ENCODE measurements around the gene CCDC15. TPM values are rescaled to one million over a fixed set of nuclear protein-coding genes. Genes with fewer than 3 reads are reported as not detected.

The CCDC15 gene
- polyA plus RNA-seq, 2 donors: 0.69 to 0.87 TPM

DNA sequence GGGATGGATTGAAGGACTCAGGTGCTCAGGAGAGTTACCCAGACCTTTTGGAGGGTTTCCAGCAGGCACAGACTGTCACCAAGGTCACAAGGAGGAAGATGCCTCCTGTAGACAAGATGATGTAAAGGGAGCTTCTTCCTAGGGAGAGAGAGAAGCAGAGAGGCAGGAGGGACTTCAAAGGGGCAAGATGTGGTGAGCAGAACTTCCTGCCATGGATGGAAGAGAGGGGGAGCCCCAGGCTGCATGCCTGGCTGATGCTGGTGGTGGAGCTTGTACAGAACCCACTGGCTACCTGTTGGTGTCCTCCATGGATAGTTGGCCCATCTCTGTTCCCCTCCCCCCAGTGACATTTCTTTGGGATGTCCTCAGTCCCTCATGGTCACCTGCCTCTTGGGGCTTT is 30.7 kb upstream of the CCDC15 start:
- no peaks in the 10 kb centered on the region for H3K9me3 ChIP-seq (ENCODE audit: control insufficient read depth in 2 of 2, insufficient read depth in 1 of 2, low read depth in 1 of 2, low read length in 1 of 2)
- H3K4me3 ChIP-seq (ENCODE audit: low read depth in 1 of 2, low read length in 2 of 2): no peak overlapping the region
- no peaks in the 10 kb centered on the region for H3K4me1 ChIP-seq (ENCODE audit: control insufficient read depth in 2 of 2, insufficient read depth in 2 of 2, low read length in 1 of 2)
- no peaks in the 10 kb centered on the region for H3K27me3 ChIP-seq (ENCODE audit: control insufficient read depth in 1 of 2, insufficient read depth in 2 of 2, low read length in 2 of 2)
- H3K27ac ChIP-seq (ENCODE audit: low read depth in 2 of 2, low read length in 1 of 2): no peak overlapping the region
- no peaks in the 10 kb centered on the region for H3K36me3 ChIP-seq (ENCODE audit: control insufficient read depth in 2 of 2, insufficient read depth in 2 of 2, low read length in 1 of 2)

DNA sequence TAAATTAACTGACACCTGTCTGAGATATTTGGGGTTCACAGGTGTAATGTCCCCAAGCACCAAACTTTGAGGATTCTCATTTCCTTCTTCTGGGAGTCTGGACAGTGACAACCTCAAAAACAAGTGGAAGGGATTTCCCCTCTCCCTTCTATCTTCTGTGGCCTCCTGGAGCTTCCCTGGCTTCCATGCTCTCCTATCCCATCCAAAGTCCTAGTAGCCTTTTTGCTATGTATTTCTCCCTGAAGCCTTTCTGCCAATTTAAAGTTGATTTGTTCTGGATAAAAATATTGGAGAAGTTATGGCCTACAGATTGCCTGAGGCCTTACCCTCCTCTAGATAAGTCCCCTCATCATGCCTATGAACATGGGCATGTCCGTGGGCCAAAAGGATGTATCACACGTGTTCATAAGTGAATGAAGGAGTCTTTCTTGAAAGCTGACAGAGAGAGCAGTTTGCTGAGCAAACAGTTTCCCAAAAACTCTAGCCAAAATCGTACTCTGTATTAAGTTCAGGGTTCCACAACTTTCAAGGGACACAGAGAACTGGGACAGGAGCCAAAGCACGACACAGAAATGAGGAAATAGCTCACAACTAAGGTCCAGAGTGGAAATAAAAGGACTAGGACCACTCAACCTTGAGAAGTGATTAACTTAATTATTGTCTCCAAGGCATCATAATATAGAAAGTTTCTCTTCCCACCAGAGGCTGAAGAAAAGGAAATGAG is 24.9 kb upstream of the CCDC15 start:
- no peaks in the 10 kb centered on the region for H3K9me3 ChIP-seq (ENCODE audit: control insufficient read depth in 2 of 2, insufficient read depth in 1 of 2, low read depth in 1 of 2, low read length in 1 of 2)
- no peaks in the 10 kb centered on the region for H3K27me3 ChIP-seq (ENCODE audit: control insufficient read depth in 1 of 2, insufficient read depth in 2 of 2, low read length in 2 of 2)
- H3K4me3 ChIP-seq (ENCODE audit: low read depth in 1 of 2, low read length in 2 of 2): no peak overlapping the region
- WGBS, 2 donors: 39 to 48% methylated on average over 4 of the region's 4 CpGs
- no peaks in the 10 kb centered on the region for H3K4me1 ChIP-seq (ENCODE audit: control insufficient read depth in 2 of 2, insufficient read depth in 2 of 2, low read length in 1 of 2)
- H3K27ac ChIP-seq (ENCODE audit: low read depth in 2 of 2, low read length in 1 of 2): no peak overlapping the region
- H3K36me3 ChIP-seq (ENCODE audit: control insufficient read depth in 2 of 2, insufficient read depth in 2 of 2, low read length in 1 of 2): no peaks in the 10 kb centered on the region

DNA sequence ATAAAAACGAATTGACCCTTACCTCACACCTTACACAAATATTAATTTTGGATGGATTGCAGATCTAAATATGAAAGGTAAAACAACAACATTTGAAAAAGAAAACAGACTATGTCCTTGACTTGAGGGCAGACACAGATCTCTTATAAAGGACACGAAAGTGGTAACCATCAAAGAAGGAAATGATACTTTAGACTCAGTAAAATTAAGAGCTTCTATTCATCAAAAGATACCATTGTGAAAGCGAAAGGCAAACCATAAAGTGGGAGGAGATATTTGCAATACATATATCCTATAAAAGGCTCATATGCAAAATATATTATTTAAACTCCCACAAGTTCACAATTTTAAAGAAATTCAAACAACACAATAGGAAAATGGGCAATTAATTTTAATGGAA is 23.2 kb upstream of the CCDC15 start:
- Histone ChIP-seq H3K4me3 (ENCODE audit: low read depth in 1 of 2, low read length in 2 of 2) (no peak overlapping the region), H3K27me3 (ENCODE audit: control insufficient read depth in 1 of 2, insufficient read depth in 2 of 2, low read length in 2 of 2) (no peaks in the 10 kb centered on the region), H3K4me1 (ENCODE audit: control insufficient read depth in 2 of 2, insufficient read depth in 2 of 2, low read length in 1 of 2) (no peaks in the 10 kb centered on the region), H3K27ac (ENCODE audit: low read depth in 2 of 2, low read length in 1 of 2) (no peak overlapping the region), H3K9me3 (ENCODE audit: control insufficient read depth in 2 of 2, insufficient read depth in 1 of 2, low read depth in 1 of 2, low read length in 1 of 2) (no peaks in the 10 kb centered on the region), H3K36me3 (ENCODE audit: control insufficient read depth in 2 of 2, insufficient read depth in 2 of 2, low read length in 1 of 2) (no peaks in the 10 kb centered on the region)
- 66 to 67% methylated on average over 3 of the region's 3 CpGs for WGBS, 2 donors

- H3K4me3 ChIP-seq (ENCODE audit: low read depth in 1 of 2, low read length in 2 of 2): no peak overlapping the region
- H3K36me3 ChIP-seq (ENCODE audit: control insufficient read depth in 2 of 2, insufficient read depth in 2 of 2, low read length in 1 of 2): no peaks in the 10 kb centered on the region
- H3K4me1 ChIP-seq (ENCODE audit: control insufficient read depth in 2 of 2, insufficient read depth in 2 of 2, low read length in 1 of 2): no peaks in the 10 kb centered on the region
- 73 to 76% methylated on average over 4 of the region's 4 CpGs for WGBS, 2 donors
- no peaks in the 10 kb centered on the region for H3K27me3 ChIP-seq (ENCODE audit: control insufficient read depth in 1 of 2, insufficient read depth in 2 of 2, low read length in 2 of 2)
- no peak overlapping the region for H3K27ac ChIP-seq (ENCODE audit: low read depth in 2 of 2, low read length in 1 of 2)
- H3K9me3 ChIP-seq (ENCODE audit: control insufficient read depth in 2 of 2, insufficient read depth in 1 of 2, low read depth in 1 of 2, low read length in 1 of 2): no peaks in the 10 kb centered on the region
Measured at GRCh38 chr11:124934862-124935547, 19.0 kb upstream of the CCDC15 start.

DNA sequence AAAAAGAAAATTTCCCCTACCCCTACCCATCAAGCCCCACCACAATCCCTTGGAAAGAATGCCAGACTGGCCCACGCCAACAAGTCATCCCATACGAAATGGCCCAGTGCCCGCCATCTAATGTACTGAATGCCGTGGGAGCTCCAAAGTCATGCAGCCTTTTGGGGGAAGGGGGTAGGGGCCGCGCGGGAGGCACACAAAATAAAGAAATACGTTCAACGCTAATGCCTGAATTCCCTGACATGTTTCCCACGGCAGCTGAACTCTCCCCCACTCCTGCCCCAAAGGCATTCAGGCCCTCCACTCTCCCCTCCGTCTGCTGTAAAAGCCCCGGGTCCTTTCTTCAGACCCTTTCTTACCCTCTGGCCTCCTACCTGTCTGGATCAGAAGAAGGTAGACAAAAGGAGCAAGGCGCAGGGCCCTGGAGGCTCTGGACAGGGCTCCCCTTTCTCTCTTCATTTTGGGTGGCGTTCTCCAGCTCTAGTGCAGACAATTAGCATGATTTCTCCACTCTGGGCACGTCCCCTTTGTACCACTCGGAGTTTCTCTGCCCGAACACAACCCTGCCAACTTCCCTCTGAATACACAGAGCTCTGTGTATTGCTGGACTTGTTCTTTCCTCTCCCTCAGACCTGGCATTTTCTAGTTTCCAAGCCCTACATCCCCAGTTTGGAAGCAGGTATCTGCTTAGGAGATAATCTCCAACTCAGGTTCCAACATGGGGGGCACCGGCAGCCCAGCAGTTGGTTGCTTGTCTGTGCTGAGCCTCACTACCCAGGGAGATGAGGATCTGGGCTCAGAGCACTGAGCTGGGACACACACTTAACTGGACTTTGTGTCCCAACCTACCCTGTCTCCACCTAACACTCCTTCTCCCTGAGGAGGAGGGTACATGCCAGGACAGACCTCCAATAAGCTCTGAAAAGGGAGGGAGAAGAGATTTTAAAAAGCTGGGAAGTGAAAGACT is 18.2 kb upstream of the CCDC15 start, which contains the start of gene HEPACAM:
TSS of gene HEPACAM (minus strand) at position 500 of the 967 bp plus-strand sequence. CDS start at position 459, 41 bp downstream.
- WGBS, 2 donors: 81 to 87% methylated on average over 18 of the region's 18 CpGs
- Histone ChIP-seq H3K9me3 (ENCODE audit: control insufficient read depth in 2 of 2, insufficient read depth in 1 of 2, low read depth in 1 of 2, low read length in 1 of 2) (no peaks in the 10 kb centered on the region), H3K27me3 (ENCODE audit: control insufficient read depth in 1 of 2, insufficient read depth in 2 of 2, low read length in 2 of 2) (no peaks in the 10 kb centered on the region)

DNA sequence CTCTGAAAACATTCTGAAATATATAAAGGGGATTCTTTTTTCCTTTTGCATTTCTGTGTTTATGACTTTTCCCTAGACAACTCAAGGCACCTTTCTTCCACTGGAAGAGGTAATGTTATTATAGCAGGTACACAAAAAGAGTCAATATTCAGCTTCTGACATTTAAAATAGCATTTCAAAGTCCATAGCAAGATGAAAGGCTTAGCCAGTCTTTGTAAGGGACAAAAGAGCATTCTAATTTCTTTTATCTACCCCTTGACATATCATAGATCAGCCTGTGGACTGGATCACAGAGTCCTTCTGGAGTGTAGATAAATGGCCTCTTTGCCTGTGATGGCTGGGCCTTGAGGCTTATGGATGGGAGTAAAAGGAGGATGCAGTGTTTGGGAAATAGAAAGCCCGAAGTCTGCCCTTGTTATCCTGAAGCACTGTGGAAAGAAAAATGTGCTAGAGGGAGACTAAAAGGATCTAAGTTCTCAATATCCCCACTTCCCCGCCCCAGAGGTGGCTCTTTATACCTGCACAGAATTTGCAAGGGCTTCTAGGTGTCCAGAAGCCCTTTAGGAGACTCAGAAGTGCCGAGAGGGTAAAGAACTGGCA is 16.6 kb upstream of the CCDC15 start:
- H3K9me3 ChIP-seq (ENCODE audit: control insufficient read depth in 2 of 2, insufficient read depth in 1 of 2, low read depth in 1 of 2, low read length in 1 of 2): no peaks in the 10 kb centered on the region
- no peaks in the 10 kb centered on the region for H3K27me3 ChIP-seq (ENCODE audit: control insufficient read depth in 1 of 2, insufficient read depth in 2 of 2, low read length in 2 of 2)
- H3K36me3 ChIP-seq (ENCODE audit: control insufficient read depth in 2 of 2, insufficient read depth in 2 of 2, low read length in 1 of 2): no peaks in the 10 kb centered on the region
- H3K4me3 ChIP-seq (ENCODE audit: low read depth in 1 of 2, low read length in 2 of 2): no peak overlapping the region
- no peaks in the 10 kb centered on the region for H3K4me1 ChIP-seq (ENCODE audit: control insufficient read depth in 2 of 2, insufficient read depth in 2 of 2, low read length in 1 of 2)
- no peak overlapping the region for H3K27ac ChIP-seq (ENCODE audit: low read depth in 2 of 2, low read length in 1 of 2)
- WGBS, 2 donors: 69 to 73% methylated on average over 3 of the region's 3 CpGs

More for the DNA sequence above, 18.2 kb upstream of the CCDC15 start, which contains the start of gene HEPACAM:
- H3K4me1 ChIP-seq (ENCODE audit: control insufficient read depth in 2 of 2, insufficient read depth in 2 of 2, low read length in 1 of 2): no peaks in the 10 kb centered on the region
- no peak within 1 kb of the TSS for H3K27ac ChIP-seq (ENCODE audit: low read depth in 2 of 2, low read length in 1 of 2)
- no peaks in the 10 kb centered on the region for H3K36me3 ChIP-seq (ENCODE audit: control insufficient read depth in 2 of 2, insufficient read depth in 2 of 2, low read length in 1 of 2)
- no peak within 1 kb of the TSS for H3K4me3 ChIP-seq (ENCODE audit: low read depth in 1 of 2, low read length in 2 of 2)

DNA sequence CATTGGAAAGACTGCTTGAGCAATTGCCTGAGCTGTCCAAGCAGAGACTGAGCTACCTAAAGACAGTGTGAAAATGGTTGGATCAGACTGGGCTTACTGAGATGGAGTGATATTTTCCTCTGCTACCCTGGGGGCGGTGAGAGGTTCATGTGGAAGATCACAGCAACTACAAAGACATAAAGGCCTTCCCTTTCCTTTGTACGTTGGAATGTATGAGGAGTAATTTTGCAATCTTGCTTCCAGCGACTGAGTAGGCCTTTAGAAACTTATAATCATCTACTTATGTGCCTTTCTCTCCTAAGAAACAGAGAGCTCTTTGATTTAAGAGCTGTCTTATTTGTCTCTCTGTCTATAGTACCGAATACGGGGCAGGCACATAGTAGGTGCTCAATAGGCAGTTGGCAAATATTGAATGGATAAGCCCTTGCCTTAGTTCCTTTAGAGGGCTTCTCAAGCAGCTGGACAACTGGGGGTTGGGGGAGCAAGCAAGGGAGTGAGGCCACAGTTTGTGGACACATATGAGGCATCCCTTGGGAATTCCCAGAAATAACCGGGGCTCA is 15.7 kb upstream of the CCDC15 start:
- WGBS, 2 donors: 67 to 71% methylated on average over 6 of the region's 6 CpGs
- no peaks in the 10 kb centered on the region for H3K9me3 ChIP-seq (ENCODE audit: control insufficient read depth in 2 of 2, insufficient read depth in 1 of 2, low read depth in 1 of 2, low read length in 1 of 2)

DNA sequence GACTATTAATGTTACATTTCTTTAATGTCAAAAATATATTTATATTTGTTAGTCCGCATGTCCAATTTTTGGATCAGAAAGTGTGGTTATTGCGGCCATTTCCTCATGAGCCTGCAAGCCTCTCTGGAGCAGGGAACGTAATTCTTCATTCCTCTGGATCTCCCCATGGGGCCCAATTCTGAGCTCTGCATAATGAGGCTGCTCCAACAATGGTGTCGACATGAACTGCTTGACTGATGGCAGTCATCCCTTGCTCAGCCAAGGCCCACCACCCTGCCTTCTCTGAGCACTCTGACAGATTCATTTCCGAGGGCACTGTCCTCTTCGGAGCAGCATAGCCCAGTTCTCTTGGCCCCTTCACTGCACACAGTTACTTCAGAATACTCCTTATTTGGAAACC is 15.0 kb upstream of the CCDC15 start:
- 80 to 81% methylated on average over 6 of the region's 6 CpGs for WGBS, 2 donors
- no peaks in the 10 kb centered on the region for H3K4me1 ChIP-seq (ENCODE audit: control insufficient read depth in 2 of 2, insufficient read depth in 2 of 2, low read length in 1 of 2)
- no peaks in the 10 kb centered on the region for H3K36me3 ChIP-seq (ENCODE audit: control insufficient read depth in 2 of 2, insufficient read depth in 2 of 2, low read length in 1 of 2)
- no peaks in the 10 kb centered on the region for H3K9me3 ChIP-seq (ENCODE audit: control insufficient read depth in 2 of 2, insufficient read depth in 1 of 2, low read depth in 1 of 2, low read length in 1 of 2)
- no peaks in the 10 kb centered on the region for H3K27me3 ChIP-seq (ENCODE audit: control insufficient read depth in 1 of 2, insufficient read depth in 2 of 2, low read length in 2 of 2)
- H3K4me3 ChIP-seq (ENCODE audit: low read depth in 1 of 2, low read length in 2 of 2): no peak overlapping the region
- no peak overlapping the region for H3K27ac ChIP-seq (ENCODE audit: low read depth in 2 of 2, low read length in 1 of 2)

More for the DNA sequence above, 15.7 kb upstream of the CCDC15 start:
- no peaks in the 10 kb centered on the region for H3K27me3 ChIP-seq (ENCODE audit: control insufficient read depth in 1 of 2, insufficient read depth in 2 of 2, low read length in 2 of 2)
- no peaks in the 10 kb centered on the region for H3K4me1 ChIP-seq (ENCODE audit: control insufficient read depth in 2 of 2, insufficient read depth in 2 of 2, low read length in 1 of 2)
- no peak overlapping the region for H3K4me3 ChIP-seq (ENCODE audit: low read depth in 1 of 2, low read length in 2 of 2)
- H3K27ac ChIP-seq (ENCODE audit: low read depth in 2 of 2, low read length in 1 of 2): no peak overlapping the region
- H3K36me3 ChIP-seq (ENCODE audit: control insufficient read depth in 2 of 2, insufficient read depth in 2 of 2, low read length in 1 of 2): no peaks in the 10 kb centered on the region

DNA sequence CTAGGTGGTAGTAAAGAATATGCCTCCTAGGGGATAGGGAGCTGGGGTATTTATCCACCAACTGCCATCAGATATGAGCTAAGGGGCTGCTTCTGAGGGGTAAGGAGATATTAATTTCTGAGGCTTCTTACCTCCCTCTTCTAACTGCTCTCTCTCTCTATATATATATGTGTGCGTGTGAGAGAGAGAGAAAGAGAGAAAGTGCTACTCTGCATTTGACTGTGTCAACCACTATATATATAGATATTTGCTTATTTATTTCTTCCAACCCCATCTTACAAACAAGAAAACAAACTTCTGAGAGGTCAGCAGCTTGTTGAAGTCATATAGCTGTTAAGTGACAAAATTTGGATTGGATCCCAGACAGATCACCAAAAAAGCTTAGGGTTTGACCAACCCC is 12.3 kb upstream of the CCDC15 start:
- Histone ChIP-seq H3K4me1 (ENCODE audit: control insufficient read depth in 2 of 2, insufficient read depth in 2 of 2, low read length in 1 of 2) (no peaks in the 10 kb centered on the region), H3K9me3 (ENCODE audit: control insufficient read depth in 2 of 2, insufficient read depth in 1 of 2, low read depth in 1 of 2, low read length in 1 of 2) (no peaks in the 10 kb centered on the region), H3K4me3 (ENCODE audit: low read depth in 1 of 2, low read length in 2 of 2) (no peak overlapping the region), H3K36me3 (ENCODE audit: control insufficient read depth in 2 of 2, insufficient read depth in 2 of 2, low read length in 1 of 2) (no peaks in the 10 kb centered on the region), H3K27ac (ENCODE audit: low read depth in 2 of 2, low read length in 1 of 2) (no peak overlapping the region), H3K27me3 (ENCODE audit: control insufficient read depth in 1 of 2, insufficient read depth in 2 of 2, low read length in 2 of 2) (no peaks in the 10 kb centered on the region)
- WGBS, 2 donors: 81 to 100% methylated on average over 1 of the region's 1 CpG
